Left kidney (tissue), 2 donors: ENCODE results near the gene ZHX3. TPM values are rescaled to one million over a fixed set of nuclear protein-coding genes. Genes with fewer than 3 reads are reported as not detected.

Experiments used
- DNase-seq: peaks from one replicate; pipeline ENCODE4 v3.0.0-alpha.2; 2013
- polyA plus RNA-seq: library from polyadenylated mRNA; unstranded; fragments of 120-200 nt; gene quantifications from one replicate; pipeline ENCODE4 v1.2.1, GENCODE V29; 2013; ENCODE audit not compliant: insufficient read length

ZHX3 gene
- polyA plus RNA-seq, 1 donor: 27.6 TPM

DNA sequence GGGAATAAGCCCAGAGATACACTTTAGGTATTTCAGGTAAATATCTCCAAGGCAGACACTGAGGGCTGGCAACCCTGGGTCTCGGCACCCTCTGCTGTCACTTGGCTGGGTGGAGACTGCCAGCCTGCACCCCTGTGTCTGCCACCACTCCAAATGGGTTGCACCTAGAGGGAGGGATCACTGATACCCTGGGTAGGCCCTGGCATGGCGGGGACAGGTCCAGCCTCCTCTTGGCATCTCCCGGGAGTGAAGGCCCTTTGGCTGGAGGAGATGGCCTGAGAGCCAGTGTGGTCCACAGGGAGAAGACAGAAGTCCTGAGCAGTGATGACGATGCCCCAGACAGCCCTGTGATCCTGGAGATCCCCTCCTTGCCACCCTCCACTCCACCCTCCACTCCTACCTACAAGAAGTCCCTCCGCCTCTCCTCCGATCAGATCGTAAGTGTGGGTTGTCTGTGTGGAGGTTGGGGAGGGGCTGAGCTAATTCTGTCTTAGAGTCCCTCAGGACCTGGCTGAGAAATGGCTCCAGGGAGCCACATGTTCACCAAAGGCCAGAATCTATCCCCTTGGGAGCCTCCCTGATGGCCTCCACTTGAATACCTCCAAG is 38.2 kb upstream of the ZHX3 start:
- no peak for DNase-seq

- DNase-seq: no peak
Measured at GRCh38 chr20:41355192-41355591, 37.7 kb upstream of the ZHX3 start.

DNA sequence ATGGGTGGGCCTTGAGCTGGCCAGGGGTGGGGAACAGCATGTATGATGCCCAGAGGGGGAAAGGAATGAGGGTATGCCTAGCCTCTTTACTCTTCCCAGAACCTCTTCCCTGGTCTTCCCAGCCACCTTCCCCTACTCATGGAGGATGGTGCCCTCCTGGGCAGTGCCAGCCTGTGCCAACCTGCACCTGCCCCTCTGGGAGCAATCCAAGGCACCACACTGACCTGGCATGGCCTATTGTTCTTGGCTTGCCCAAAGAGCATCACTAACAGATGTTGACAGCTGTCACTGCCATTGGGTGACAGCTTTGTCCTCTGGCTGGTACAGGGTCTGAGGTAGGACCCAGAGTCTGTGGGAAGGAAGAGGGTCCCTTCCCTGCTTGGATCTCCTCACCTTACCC is 36.0 kb upstream of the ZHX3 start:
- DNase-seq: no peak

GRCh38 chr20:41352666-41353065 is 35.1 kb upstream of the ZHX3 start:
- no peak for DNase-seq

DNA sequence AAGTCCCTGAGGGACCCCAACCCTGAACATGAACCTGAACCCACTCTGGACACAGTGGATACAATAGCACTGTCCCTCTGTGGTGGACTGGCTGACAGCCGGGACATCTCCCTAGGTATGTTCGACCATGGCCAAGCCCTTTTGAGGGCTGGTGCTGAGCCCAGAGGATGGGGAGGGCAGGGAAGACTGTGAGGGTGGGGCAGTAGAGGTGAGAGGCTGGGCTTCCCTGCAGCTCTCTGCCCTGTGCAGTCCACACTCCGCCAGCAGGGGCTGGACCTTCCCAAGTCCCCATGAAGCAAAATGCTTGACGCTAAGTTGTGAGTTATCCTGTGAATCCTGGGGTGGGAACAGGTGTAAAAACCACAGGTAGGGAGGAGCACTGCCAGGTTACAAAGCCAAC is 34.6 kb upstream of the ZHX3 start:
- DNase-seq: no peak

- no peak for DNase-seq
Measured at GRCh38 chr20:41350408-41350962, 33.0 kb upstream of the ZHX3 start.

GRCh38 chr20:41349943-41350342 is 32.4 kb upstream of the ZHX3 start:
- DNase-seq: no peak

DNA sequence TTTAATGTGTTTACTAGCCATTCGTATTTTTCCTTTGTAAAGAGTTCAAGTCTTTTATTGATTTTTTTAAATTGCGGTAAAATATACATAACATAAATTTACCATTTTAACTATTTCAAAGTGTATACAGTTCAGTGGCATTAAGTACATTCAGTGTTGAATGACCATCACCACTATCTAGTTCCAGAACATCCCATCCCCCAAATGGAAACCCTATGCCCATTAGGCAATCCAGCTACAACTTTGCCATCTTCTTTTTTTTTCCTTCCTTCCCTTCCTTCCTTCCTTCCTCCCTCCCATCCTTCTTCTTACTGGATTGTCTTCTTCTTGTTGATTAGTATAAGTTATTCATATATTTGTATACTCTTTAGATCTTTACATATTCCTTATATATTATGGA is 31.7 kb upstream of the ZHX3 start:
- DNase-seq: no peak

- DNase-seq: no peak
Measured at GRCh38 chr20:41348430-41349172, 31.1 kb upstream of the ZHX3 start.

- DNase-seq: no peak
Measured at GRCh38 chr20:41347523-41348429, 30.2 kb upstream of the ZHX3 start.

DNA sequence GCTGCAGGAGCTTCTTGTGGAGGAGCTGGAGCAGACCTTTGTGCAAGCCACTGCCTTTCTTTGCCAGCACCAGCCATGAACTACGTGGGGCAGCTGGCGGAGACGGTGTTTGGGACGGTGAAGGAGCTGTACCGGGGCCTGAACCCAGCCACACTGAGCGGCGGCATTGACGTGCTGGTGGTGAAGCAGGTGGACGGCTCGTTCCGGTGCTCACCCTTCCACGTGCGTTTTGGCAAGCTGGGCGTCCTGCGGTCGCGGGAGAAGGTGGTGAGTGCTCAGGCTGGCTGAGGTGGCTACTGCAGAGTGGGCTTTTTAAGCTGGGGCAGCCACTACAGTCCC is 28.2 kb upstream of the ZHX3 start:
- DNase-seq: no peak

DNA sequence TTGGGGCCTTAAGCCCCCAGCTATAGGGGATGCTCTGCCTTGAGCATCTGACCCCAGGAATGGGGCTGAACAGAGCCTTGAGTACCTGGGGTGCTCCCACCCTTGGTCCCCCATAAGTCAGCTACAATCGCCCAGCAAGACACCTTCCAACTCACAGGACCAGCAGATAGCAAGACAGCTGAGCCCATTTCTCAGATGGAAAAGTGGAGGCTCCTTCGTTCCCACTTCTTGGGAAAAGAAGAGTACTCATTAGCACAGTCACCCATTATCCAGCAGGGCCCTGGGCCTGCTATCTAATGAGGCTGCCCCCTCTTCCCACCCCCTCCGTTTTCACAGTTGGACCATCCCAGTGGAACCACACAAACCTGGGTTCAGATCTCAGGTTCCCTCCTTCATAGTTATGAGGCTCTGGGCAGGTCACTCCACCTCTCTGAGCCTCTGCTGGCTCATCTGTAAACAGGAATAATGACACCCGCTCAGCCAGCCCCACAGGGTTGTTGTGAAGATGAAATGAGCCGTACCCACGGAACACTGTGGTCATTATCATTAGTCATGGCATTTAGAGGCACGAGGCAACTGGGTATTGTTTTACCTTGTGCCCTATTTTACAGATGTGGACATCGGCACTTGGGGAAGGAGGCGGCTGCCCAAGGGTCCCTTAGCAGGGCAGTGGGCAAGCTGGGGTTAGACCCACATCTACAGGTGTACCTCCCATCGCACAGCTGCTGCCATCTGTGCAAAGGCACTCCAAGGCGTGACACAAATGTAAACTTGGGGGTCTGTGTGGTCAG is 27.6 kb upstream of the ZHX3 start:
- DNase-seq: no peak

GRCh38 chr20:41344477-41344876 is 26.9 kb upstream of the ZHX3 start:
- no peak for DNase-seq

DNA sequence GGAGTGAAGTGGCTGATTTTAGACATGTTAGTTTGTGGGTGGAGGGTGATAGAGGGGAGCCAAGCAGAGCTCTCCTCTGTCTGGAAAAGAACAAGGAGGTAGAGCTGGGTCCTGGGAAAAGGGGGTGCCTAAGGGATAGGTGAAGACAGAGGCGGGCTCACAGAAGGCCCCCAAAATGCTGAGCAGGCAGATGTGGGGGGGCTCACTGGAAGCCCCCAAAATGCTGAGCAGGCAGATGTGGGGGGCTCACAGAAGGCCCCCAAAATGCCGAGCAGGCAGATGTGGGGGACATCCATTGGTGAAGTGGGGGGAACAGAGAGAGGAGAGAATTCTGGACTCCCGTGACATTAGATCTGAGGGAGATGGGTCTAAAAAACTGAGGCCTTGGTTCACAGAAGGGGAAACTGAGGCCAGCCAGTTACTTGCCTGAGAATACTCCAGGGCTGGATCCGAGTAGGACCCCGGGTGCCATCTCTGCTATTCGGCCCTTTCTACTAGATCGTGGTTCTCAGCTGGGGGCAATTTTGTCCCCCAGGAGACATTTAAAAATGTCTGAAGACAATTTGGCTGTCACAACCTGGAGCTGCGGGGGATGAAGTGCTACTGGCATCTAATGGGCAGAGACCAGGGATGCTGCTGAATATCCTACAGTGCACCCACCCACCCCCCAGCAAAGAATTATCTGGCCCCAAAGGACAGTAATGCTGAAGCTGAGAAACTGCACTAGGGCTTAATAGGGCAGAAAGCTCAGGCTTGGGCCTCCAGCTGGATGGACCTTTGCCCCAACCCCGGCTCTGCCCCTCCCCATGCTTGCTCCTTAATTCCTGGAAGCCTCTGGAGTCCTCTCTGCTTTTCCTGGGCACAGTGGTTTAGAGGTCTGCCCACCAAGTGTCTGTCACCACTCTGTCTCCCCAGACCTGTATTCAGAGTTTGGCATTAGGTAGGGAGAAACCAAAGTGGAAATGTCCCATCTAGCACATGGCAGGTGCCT is 25.2 kb upstream of the ZHX3 start:
- DNase-seq: no peak

DNA sequence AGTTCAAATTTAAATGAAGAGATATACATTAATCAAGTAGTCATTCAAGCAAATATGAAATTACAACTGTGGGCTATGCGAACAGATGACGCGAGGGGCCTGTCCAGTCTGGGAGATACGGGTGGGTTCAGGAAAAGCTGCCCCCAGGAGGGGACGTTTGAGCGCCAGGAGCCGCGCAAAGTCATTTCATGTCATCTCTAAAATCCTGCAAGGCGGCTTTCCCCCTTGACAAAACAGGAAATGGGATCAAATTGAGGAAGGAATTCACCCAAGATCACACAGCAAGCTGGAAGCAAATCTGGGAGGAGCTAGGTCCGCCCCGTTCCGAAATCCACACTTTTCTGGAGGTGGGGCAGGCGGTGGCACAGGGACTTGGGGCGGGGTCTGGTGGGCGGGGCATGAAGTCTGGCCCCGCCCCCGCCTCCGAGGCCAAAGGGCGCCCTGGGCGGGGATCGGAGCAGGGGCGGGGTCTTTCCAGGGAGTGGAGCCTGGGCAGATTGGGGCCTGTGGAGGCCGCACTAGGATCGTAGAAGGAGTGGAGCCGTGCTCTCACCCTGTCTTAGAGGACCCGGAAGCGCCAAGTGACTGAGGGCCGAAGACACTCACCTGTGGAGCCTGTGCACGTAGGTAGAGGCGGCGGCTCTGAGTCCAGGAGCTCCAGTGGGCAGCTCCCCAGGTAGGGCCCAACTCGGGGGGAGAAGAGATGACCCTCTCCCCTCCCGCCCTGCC is 23.0 kb upstream of the ZHX3 start, which contains the start of gene LPIN3:
LPIN3 (plus strand) TSS at position 495 of the 729 bp plus-strand sequence. CDS start 4,983 bp downstream, outside the sequence.
- peak; percentile 77 for DNase-seq

DNA sequence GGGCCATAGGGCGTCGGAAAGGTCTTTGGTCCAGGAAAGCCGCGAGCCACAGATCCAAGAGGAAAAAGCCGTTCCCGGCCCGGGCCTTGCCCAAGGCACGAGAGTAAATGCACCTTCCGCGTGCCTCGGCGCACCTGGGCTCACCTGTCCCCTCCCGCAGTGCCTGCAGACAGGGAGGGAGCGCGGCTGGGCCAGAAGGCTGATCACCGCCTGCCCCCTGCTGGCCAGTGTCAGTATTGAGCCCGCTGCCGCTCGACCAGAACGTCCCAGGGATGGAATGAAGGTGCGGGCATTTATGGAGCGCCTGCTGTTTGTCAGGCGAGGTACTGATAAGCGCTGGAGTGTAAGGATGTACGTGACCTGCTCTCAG is 22.4 kb upstream of the ZHX3 start:
- peak; percentile 63 for DNase-seq

DNA sequence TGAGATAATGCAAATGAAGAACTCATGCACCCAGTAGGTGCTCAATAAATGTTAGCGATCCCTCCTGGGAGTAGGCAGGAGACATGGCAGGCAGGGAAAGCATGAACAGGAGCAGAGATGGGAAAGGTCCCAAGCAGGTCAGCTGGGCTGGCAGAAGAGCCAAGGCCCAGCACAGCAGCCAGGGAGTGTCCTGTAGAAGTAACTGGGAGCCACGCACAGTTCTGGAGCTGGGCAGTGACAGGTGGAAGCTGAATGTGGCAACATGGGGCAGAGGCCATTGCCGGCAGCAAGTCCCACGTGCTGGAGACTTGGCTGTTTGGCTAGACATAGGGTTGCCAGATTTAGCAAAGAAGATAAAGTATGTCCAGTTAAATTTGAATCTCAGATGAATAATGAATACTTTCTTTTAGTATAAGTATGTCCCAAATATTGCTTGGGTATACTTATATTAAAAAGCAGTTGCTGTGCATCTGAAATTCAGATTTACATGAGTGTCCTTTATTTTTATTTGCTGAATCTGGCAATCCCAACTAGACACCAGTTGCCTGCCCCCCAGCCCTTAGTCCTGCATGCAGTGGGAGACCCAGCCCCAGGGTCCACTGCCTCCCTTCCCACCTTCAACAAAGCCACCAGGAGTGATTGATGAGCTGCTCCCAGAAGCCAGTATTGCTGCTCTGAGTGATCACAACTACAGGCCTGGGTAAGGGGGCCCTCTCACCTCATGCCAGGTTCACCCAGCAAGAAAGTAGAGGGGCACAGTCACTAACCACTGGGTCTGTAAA is 19.4 kb upstream of the ZHX3 start:
- no peak for DNase-seq

- DNase-seq: no peak
Measured at GRCh38 chr20:41335591-41335990, 18.1 kb upstream of the ZHX3 start.
